ENCODE measurements around the gene PKDCC. TPM values are rescaled to one million over a fixed set of nuclear protein-coding genes. Genes with fewer than 3 reads are reported as not detected.
A peak's percentile ranks its signal among the peaks of the same experiment; 100 is the strongest.

The PKDCC gene
- total and polyA plus RNA-seq, 2 of the 8 experiments (the other 6 are each of a cell fraction or from before 2014, with no cell fraction given) = 49.9 to 80.1 TPM

- no peak overlapping the region for H3K9ac ChIP-seq (replicated peaks in 1 of 4; ENCODE audit: extremely low read depth in 1 of 4, low read depth in 3 of 4, low read length in 3 of 4)
- CTCF ChIA-PET (ENCODE audit: partially characterized antibody) = interaction anchor here (0.7 to 25.9 kb wide), 15 partner anchors 9 to 243 kb away, joined by 3 to 890 read pairs (median 5); no protein-coding TSS in a partner anchor
Observed at GRCh38 chr2:42068571-42069178, 20.9 kb downstream of the PKDCC start.

More at GRCh38 chr2:42068571-42069178, 20.9 kb downstream of the PKDCC start:
- Histone ChIP-seq H4K8ac (ENCODE audit: extremely low read depth, insufficient read depth, low read length) (no peak overlapping the region), H3K27ac (ENCODE audit: low read depth, low read length) (no peak overlapping the region), H3K36me3 (ENCODE audit: control insufficient read depth in 2 of 4, insufficient read depth in 4 of 4, low read length in 3 of 4) (no peaks in the 10 kb centered on the region), H3K23me2 (ENCODE audit: low read depth, low read length) (no peaks in the 10 kb centered on the region; the same call in 1 of the 2 replicates), H2BK20ac (ENCODE audit: low read length) (no peak overlapping the region), H2BK5ac (ENCODE audit: low read depth, low read length) (no peak overlapping the region), H4K5ac (ENCODE audit: insufficient read length, low read depth, low read length) (no peak overlapping the region), H2BK12ac (ENCODE audit: low read depth, low read length) (no peak overlapping the region), H3K18ac (ENCODE audit: extremely low read depth, low read length) (no peak overlapping the region), H2AK5ac (ENCODE audit: low read depth, low read length) (no peak overlapping the region; the same call in 1 of the 2 replicates), H2BK15ac (ENCODE audit: low read length) (no peak overlapping the region), H3K79me1 (ENCODE audit: low read depth, low read length) (no peaks in the 10 kb centered on the region), H3K27me3 (replicated peaks in 1 of 4; ENCODE audit: control insufficient read depth in 3 of 4, extremely low read depth in 1 of 4, insufficient read depth in 3 of 4, low read length in 3 of 4) (no peaks in the 10 kb centered on the region; a peak in 1 of 7 replicates), H3K23ac (ENCODE audit: insufficient read length) (no peak overlapping the region), H3K4me3 (ENCODE audit: extremely low read depth in 1 of 4, insufficient read depth in 2 of 4, low read depth in 3 of 4, low read length in 4 of 4) (no peak overlapping the region), H3K56ac (replicated peaks; ENCODE audit: insufficient read length, low read depth, low read length) (no peak overlapping the region), H3K4ac (replicated peaks; ENCODE audit: insufficient read length, low read depth, low read length) (no peak overlapping the region), H3K9me3 (ENCODE audit: insufficient read depth in 2 of 2, low read depth in 1 of 2, low read length in 1 of 2) (no peaks in the 10 kb centered on the region), H3K79me2 (ENCODE audit: control insufficient read depth in 1 of 2, insufficient read depth in 2 of 2, low read length in 2 of 2) (no peaks in the 10 kb centered on the region), H2AFZ (ENCODE audit: low read length) (no peak overlapping the region), H3K4me2 (ENCODE audit: insufficient read depth in 1 of 2, low read depth in 2 of 2, low read length in 2 of 2) (no peak overlapping the region), H3K4me1 (replicated peaks in 1 of 4; ENCODE audit: control insufficient read depth in 3 of 4, insufficient read depth in 4 of 4, low read length in 3 of 4) (peaks cover 0 to 7% (median 1%) of the 10 kb centered on the region in 4 experiments; a peak in 4 of 7 replicates), H2BK120ac (replicated peaks; ENCODE audit: low read depth, low read length) (no peak overlapping the region), H4K91ac (replicated peaks; ENCODE audit: insufficient read length, low read length) (no peak overlapping the region), H3K14ac (ENCODE audit: insufficient read length) (no peak overlapping the region), H4K20me1 (replicated peaks in 1 of 2; ENCODE audit: control insufficient read depth in 1 of 2, insufficient read depth in 2 of 2, low read length in 2 of 2) (no peaks in the 10 kb centered on the region)
- FAIRE-seq = no peak
- TF ChIP-seq GTF2F1 (IDR thresholded peaks at IDR 0.05; ENCODE audit: borderline replicate concordance, low read depth, low read length) (no peak), CEBPB (IDR thresholded peaks at IDR 0.05; ENCODE audit: low read depth, low read length) (no peak), MAFK (IDR thresholded peaks at IDR 0.05; ENCODE audit: low read depth, low read length) (peak; percentile 88), CHD1 (IDR thresholded peaks at IDR 0.05; ENCODE audit: low read depth, low read length) (no peak), EP300 (IDR thresholded peaks at IDR 0.05; ENCODE audit: borderline replicate concordance in 1 of 2, low read depth in 2 of 2, low read length in 2 of 2) (no peak)
- POLR2A ChIA-PET (ENCODE audit: partially characterized antibody) = interaction anchor here (0.8 to 1.6 kb wide), 3 partner anchors 11 to 21 kb away, joined by 3 to 5 read pairs (median 4); partner anchors contain the start of gene PKDCC
- DNase-seq (ENCODE audit: low read depth in 1 of 2, low spot score in 2 of 2) = no peak
- WGBS, 2 experiments (ENCODE audit: extremely low coverage in 1 of 2, insufficient coverage in 1 of 2, insufficient read length in 1 of 2, insufficient replicate concordance in 2 of 2, low coverage in 1 of 2, low lambda C conversion rate in 2 of 2, missing lambda C conversion rate in 1 of 2) = 89% methylated on average over 13 of the region's 13 CpGs; no CpG with 5 or more reads in 1 of the 2 experiments
